ENCODE results near the gene SPOCK1.

The SPOCK1 gene

DNA sequence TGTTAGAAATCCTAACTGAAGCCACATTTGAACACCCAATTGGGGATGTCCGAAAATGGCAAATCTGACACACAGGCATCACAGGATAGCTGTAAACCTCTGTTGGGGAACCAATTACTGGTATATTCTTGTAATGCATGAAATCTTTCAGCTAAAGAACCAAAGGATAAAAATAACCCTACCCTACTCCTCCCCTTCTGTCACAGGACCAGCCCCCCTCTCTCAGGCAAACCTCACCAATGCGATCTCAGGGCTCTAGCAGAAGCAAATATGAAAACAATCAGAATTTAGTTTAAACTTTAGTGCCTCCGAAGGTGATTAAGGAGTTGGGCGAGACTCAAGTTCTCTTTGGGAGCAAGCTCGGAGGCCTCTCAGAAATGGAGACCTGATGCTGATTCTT is 499.3 kb downstream of the SPOCK1 start:
- Histone ChIP-seq H3K4me3 (ENCODE audit: low read depth in 1 of 2, low read length in 2 of 2) (no peak overlapping the region), H3K36me3 (ENCODE audit: insufficient read depth, low read length) (no peaks in the 10 kb centered on the region), H3K9ac (ENCODE audit: low read depth, low read length) (no peak overlapping the region), H3K27ac (ENCODE audit: low read length) (no peak overlapping the region), H2AFZ (ENCODE audit: low read depth, low read length) (no peak overlapping the region), H3K9me3 (ENCODE audit: insufficient read depth, low read length, severe bottlenecking) (no peaks in the 10 kb centered on the region), H3K27me3 (ENCODE audit: insufficient read depth, low read length, poor library complexity) (no peaks in the 10 kb centered on the region), H3K4me2 (ENCODE audit: insufficient read depth, low read length) (no peak overlapping the region), H4K20me1 (ENCODE audit: insufficient read depth, low read length) (no peaks in the 10 kb centered on the region), H3K79me2 (ENCODE audit: insufficient read depth, low read length) (no peaks in the 10 kb centered on the region), H3K4me1 (ENCODE audit: insufficient read depth, low read length) (no peaks in the 10 kb centered on the region)
- DNase-seq: no peak
- no peak for ATAC-seq (ENCODE audit: insufficient read depth, low read depth)
- TF ChIP-seq, protein P1, sequence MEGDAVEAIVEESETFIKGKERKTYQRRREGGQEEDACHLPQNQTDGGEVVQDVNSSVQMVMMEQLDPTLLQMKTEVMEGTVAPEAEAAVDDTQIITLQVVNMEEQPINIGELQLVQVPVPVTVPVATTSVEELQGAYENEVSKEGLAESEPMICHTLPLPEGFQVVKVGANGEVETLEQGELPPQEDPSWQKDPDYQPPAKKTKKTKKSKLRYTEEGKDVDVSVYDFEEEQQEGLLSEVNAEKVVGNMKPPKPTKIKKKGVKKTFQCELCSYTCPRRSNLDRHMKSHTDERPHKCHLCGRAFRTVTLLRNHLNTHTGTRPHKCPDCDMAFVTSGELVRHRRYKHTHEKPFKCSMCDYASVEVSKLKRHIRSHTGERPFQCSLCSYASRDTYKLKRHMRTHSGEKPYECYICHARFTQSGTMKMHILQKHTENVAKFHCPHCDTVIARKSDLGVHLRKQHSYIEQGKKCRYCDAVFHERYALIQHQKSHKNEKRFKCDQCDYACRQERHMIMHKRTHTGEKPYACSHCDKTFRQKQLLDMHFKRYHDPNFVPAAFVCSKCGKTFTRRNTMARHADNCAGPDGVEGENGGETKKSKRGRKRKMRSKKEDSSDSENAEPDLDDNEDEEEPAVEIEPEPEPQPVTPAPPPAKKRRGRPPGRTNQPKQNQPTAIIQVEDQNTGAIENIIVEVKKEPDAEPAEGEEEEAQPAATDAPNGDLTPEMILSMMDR (IDR thresholded peaks at IDR 0.05; ENCODE audit: borderline replicate concordance, extremely low read depth, low read length, poor library complexity, severe bottlenecking): no peak
- no peak for TF ChIP-seq EZH2 (IDR thresholded peaks at IDR 0.05; ENCODE audit: borderline replicate concordance, low read depth, low read length, severe bottlenecking)

DNA sequence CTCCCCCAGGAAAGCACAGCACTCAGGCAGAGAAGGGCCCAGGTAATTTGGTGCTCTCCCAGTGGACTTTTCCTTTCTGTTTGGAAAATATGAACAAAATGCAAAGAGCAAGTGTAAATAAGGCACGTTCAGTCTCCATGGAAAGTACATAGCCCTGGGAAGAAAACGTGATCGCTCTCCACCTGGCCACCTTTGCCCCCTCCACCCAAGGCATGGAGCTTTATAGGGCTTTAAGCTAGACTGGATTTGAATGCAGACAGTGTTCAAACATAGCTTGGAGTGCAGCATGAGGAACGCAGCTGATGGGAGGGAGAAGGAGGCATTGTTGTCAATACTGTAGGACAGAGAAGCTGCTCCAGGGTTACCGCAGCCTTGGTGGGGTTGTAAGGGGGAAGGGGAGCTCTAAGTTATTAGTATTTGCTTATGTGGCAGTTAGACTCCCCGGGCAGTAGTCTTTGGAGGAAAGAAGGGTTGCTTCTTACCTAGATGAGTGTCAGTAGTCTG is 500.2 kb downstream of the SPOCK1 start:
- Histone ChIP-seq H3K4me1 (ENCODE audit: insufficient read depth, low read length) (no peaks in the 10 kb centered on the region), H3K79me2 (ENCODE audit: insufficient read depth, low read length) (no peaks in the 10 kb centered on the region), H3K36me3 (ENCODE audit: insufficient read depth, low read length) (no peaks in the 10 kb centered on the region), H3K9ac (ENCODE audit: low read depth, low read length) (no peak overlapping the region), H4K20me1 (ENCODE audit: insufficient read depth, low read length) (no peaks in the 10 kb centered on the region), H3K27me3 (ENCODE audit: insufficient read depth, low read length, poor library complexity) (no peaks in the 10 kb centered on the region), H3K4me2 (ENCODE audit: insufficient read depth, low read length) (no peak overlapping the region), H3K9me3 (ENCODE audit: insufficient read depth, low read length, severe bottlenecking) (no peaks in the 10 kb centered on the region), H3K27ac (ENCODE audit: low read length) (no peak overlapping the region), H3K4me3 (ENCODE audit: low read depth in 1 of 2, low read length in 2 of 2) (no peak overlapping the region), H2AFZ (ENCODE audit: low read depth, low read length) (no peak overlapping the region)
- ATAC-seq (ENCODE audit: insufficient read depth, low read depth) (no peak), DNase-seq (no peak)
- TF ChIP-seq EZH2 (IDR thresholded peaks at IDR 0.05; ENCODE audit: borderline replicate concordance, low read depth, low read length, severe bottlenecking): no peak
- TF ChIP-seq, protein P1 (IDR thresholded peaks at IDR 0.05; ENCODE audit: borderline replicate concordance, extremely low read depth, low read length, poor library complexity, severe bottlenecking): no peak

DNA sequence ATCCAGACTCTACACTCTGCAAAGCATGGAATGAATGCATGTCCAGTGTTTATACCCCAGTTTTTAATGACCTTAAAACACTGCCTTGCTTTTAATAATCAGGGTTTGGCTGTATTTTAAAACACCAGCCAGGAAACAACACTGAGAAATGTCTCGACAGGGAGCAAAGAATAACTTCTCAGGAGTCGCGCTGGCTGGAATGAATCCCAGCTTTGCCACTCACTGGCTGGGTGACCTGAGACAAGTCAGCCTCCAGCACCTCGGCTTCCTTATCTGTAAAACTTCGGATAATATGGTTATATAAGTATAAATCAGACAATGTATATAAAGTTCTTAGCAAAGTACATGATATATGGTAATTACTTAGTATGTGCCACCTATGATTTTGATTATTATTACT is 505.0 kb downstream of the SPOCK1 start:
- no peaks in the 10 kb centered on the region for H3K79me2 ChIP-seq (ENCODE audit: insufficient read depth, low read length)
- H3K4me1 ChIP-seq (ENCODE audit: insufficient read depth, low read length): no peaks in the 10 kb centered on the region
- no peak overlapping the region for H3K27ac ChIP-seq (ENCODE audit: low read length)
- DNase-seq (no peak), ATAC-seq (ENCODE audit: insufficient read depth, low read depth) (no peak)
- no peaks in the 10 kb centered on the region for H3K9me3 ChIP-seq (ENCODE audit: insufficient read depth, low read length, severe bottlenecking)
- no peaks in the 10 kb centered on the region for H3K27me3 ChIP-seq (ENCODE audit: insufficient read depth, low read length, poor library complexity)
- H3K36me3 ChIP-seq (ENCODE audit: insufficient read depth, low read length): no peaks in the 10 kb centered on the region
- H2AFZ ChIP-seq (ENCODE audit: low read depth, low read length): no peak overlapping the region
- no peak overlapping the region for H3K4me3 ChIP-seq (ENCODE audit: low read depth in 1 of 2, low read length in 2 of 2)
- no peak overlapping the region for H3K4me2 ChIP-seq (ENCODE audit: insufficient read depth, low read length)
- H3K9ac ChIP-seq (ENCODE audit: low read depth, low read length): no peak overlapping the region
- H4K20me1 ChIP-seq (ENCODE audit: insufficient read depth, low read length): no peaks in the 10 kb centered on the region
- TF ChIP-seq, protein P1 (IDR thresholded peaks at IDR 0.05; ENCODE audit: borderline replicate concordance, extremely low read depth, low read length, poor library complexity, severe bottlenecking): no peak
- TF ChIP-seq EZH2 (IDR thresholded peaks at IDR 0.05; ENCODE audit: borderline replicate concordance, low read depth, low read length, severe bottlenecking): no peak
